ENCODE measurements around the gene RXRB. TPM values are rescaled to one million over a fixed set of nuclear protein-coding genes. Genes with fewer than 3 reads are reported as not detected.

RXRB gene
- polyA plus RNA-seq, 1 donor: 65.6 TPM

- no peak for DNase-seq
Measured at GRCh38 chr6:33213166-33213988, 12.9 kb upstream of the RXRB start.

- DNase-seq: no peak
Measured at GRCh38 chr6:33212857-33213165, 12.3 kb upstream of the RXRB start.

GRCh38 chr6:33211666-33212422 is 11.4 kb upstream of the RXRB start:
- no peak for DNase-seq

GRCh38 chr6:33211136-33211535 is 10.7 kb upstream of the RXRB start:
- DNase-seq: no peak

- no peak for DNase-seq
Measured at GRCh38 chr6:33209856-33210255, 9.4 kb upstream of the RXRB start.

GRCh38 chr6:33208091-33208967 is 7.9 kb upstream of the RXRB start, which contains the start of gene RING1:
Gene RING1, plus strand, starts transcription at chr6:33208500. Its CDS starts 323 bp downstream, at chr6:33208823.
- peak; percentile 81 for DNase-seq

- peak; percentile 59 for DNase-seq
Measured at GRCh38 chr6:33207552-33208090, 7.2 kb upstream of the RXRB start.

- DNase-seq: no peak
Measured at GRCh38 chr6:33206864-33207551, 6.5 kb upstream of the RXRB start.

- DNase-seq: no peak
Measured at GRCh38 chr6:33206027-33206863, 5.8 kb upstream of the RXRB start.

GRCh38 chr6:33205191-33206026 is 4.9 kb upstream of the RXRB start:
- no peak for DNase-seq

GRCh38 chr6:33204415-33205190 is 4.1 kb upstream of the RXRB start, which contains the start of gene HSD17B8:
Gene HSD17B8, plus strand, starts transcription at chr6:33204655. Its CDS starts 14 bp downstream, at chr6:33204669.
- DNase-seq: peak; percentile 94

GRCh38 chr6:33204165-33204414 is 3.6 kb upstream of the RXRB start:
- no peak for DNase-seq

- no peak for DNase-seq
Measured at GRCh38 chr6:33203443-33204164, 3.1 kb upstream of the RXRB start.

- DNase-seq: no peak
Measured at GRCh38 chr6:33202799-33203198, 2.3 kb upstream of the RXRB start.

- no peak for DNase-seq
Measured at GRCh38 chr6:33201935-33202334, 1.5 kb upstream of the RXRB start.

GRCh38 chr6:33201147-33201545 is 681 bp upstream of the RXRB start:
- DNase-seq: no peak

GRCh38 chr6:33199687-33200218 is 712 bp downstream of the RXRB start:
- no peak for DNase-seq

- DNase-seq: no peak
Measured at GRCh38 chr6:33198853-33199436, 1.5 kb downstream of the RXRB start.
